K562 (cell line): ENCODE measurements around the gene CDCA4. TPM values are rescaled to one million over a fixed set of nuclear protein-coding genes. Genes with fewer than 3 reads are reported as not detected.

Experiments used
- ATAC-seq: fragments of 200-7000 bp; cut with Tn5 transposase; 3 replicates; pipeline ENCODE4 v1.9.1; 2020; ENCODE audit warnings: moderate library complexity
- BruUV-seq: library from RNA; stranded (reverse); fragments of 400-500 nt; replicated peaks from 2 replicates; lab custom pipeline; 2021; lab: Mats Ljungman, UMichigan
- CTCF ChIA-PET: fragments of 300-600 bp; formaldehyde crosslinking; extraction: SDS; loops from one replicate; lab custom pipeline; 2021; ENCODE audit warnings: low intra/inter-chr PET ratio; lab: Yijun Ruan, JAX
- POLR2A ChIA-PET: fragments of 300-600, 350-650 bp; sonication (Branson Sonifier 250); formaldehyde crosslinking; extraction: SDS; loops from one replicate; lab custom pipeline; 2021; ENCODE audit warnings: antibody characterized with exemption, inconsistent platforms; lab: Yijun Ruan, JAX
- DNase-seq, 4 experiments: peaks; one replicate each; pipeline versions ENCODE4 v3.0.0 to v3.0.0-alpha.2; 2011 to 2018; ENCODE audit warnings: low spot score in 3 of 4, mixed read lengths in 3 of 4; ENCODE audit errors: extremely low read depth in 1 of 4
- FAIRE-seq: peaks from 2 replicates; lab custom pipeline; 2011; peaks lifted over from hg19 to GRCh38; lab: Jason Lieb, UNC
- H2AFZ ChIP-seq: 2 replicates; pipeline ENCODE4 v1.6.0; 2011; ENCODE audit warnings: low read depth, low read length, control low read depth, inconsistent platforms
- H3K27ac ChIP-seq: fragments of 200-600 bp; 3 replicates; pipeline ENCODE4 v1.8.0; 2011; ENCODE audit warnings: low read depth, mild to moderate bottlenecking, control low read depth, inconsistent platforms, low read length, moderate library complexity, mixed read lengths; ENCODE audit errors: extremely low read depth
- H3K27me3 ChIP-seq, 2 experiments: fragments of 300-600 bp in 1 of 2; 2 replicates in 1 of 2; 3 replicates in 1 of 2; pipeline versions ENCODE4 v1.6.0 to v1.8.0; 2011; ENCODE audit warnings: inconsistent platforms in 2 of 2, low read length in 2 of 2, mild to moderate bottlenecking in 1 of 2, mixed read lengths in 1 of 2, moderate library complexity in 1 of 2; ENCODE audit not compliant: control insufficient read depth in 2 of 2, insufficient read depth in 2 of 2
- H3K36me3 ChIP-seq: fragments of 300-600 bp; 3 replicates; pipeline ENCODE4 v1.8.0; 2011; ENCODE audit warnings: mild to moderate bottlenecking, low read length, inconsistent platforms; ENCODE audit not compliant: control insufficient read depth, insufficient read depth
- H3K4me1 ChIP-seq, 2 experiments: fragments of 200-600 bp in 1 of 2; replicated peaks in 1 of 2; 2 replicates in 1 of 2; 3 replicates in 1 of 2; pipeline versions ENCODE4 v1.5.1 to v1.8.0; 2011; ENCODE audit warnings: inconsistent platforms in 2 of 2, low read length in 2 of 2, mild to moderate bottlenecking in 1 of 2, mixed read lengths in 1 of 2, moderate library complexity in 1 of 2; ENCODE audit not compliant: control insufficient read depth in 2 of 2, insufficient read depth in 2 of 2
- H3K4me2 ChIP-seq: 2 replicates; pipeline ENCODE4 v1.6.1; 2011; ENCODE audit warnings: low read length, control low read depth, inconsistent platforms, mixed read lengths; ENCODE audit not compliant: insufficient read depth
- H3K4me3 ChIP-seq: fragments of 200-600 bp; sonication (generic), shearing (Covaris generic); 2 replicates; pipeline ENCODE4 v1.5.1; 2016; ENCODE audit warnings: control low read depth, inconsistent platforms
- H3K79me2 ChIP-seq: fragments of 200-600 bp; 3 replicates; pipeline ENCODE4 v1.8.0; 2011; ENCODE audit warnings: low read length, inconsistent platforms; ENCODE audit not compliant: control insufficient read depth, insufficient read depth
- H3K9ac ChIP-seq, 2 experiments: 2 replicates each; pipeline versions ENCODE4 v1.6.0 to v1.6.1; 2011; ENCODE audit warnings: low read depth in 2 of 2, low read length in 2 of 2, control low read depth in 1 of 2, inconsistent platforms in 1 of 2, mild to moderate bottlenecking in 1 of 2, mixed read lengths in 1 of 2; ENCODE audit not compliant: insufficient read depth in 1 of 2
- H3K9me1 ChIP-seq: one replicate; pipeline ENCODE4 v1.6.0; 2011; ENCODE audit warnings: inconsistent platforms, mild to moderate bottlenecking, low read length, moderate library complexity; ENCODE audit not compliant: control insufficient read depth, insufficient read depth
- H3K9me3 ChIP-seq: replicated peaks from 2 replicates; pipeline ENCODE4 v1.5.1; 2011; ENCODE audit warnings: low read depth, low read length, inconsistent platforms; ENCODE audit not compliant: control insufficient read depth, insufficient read depth
- H4K20me1 ChIP-seq: replicated peaks from 2 replicates; pipeline ENCODE4 v1.6.1; 2011; ENCODE audit warnings: low read length, inconsistent platforms, mixed read lengths; ENCODE audit not compliant: control insufficient read depth, insufficient read depth
- DDX20 ChIP-seq: fragments of 450-650 bp; IDR thresholded peaks from 2 replicates; pipeline ENCODE4 v1.6.1; 2016; ENCODE audit warnings: missing genetic modification characterization, low read depth, mild to moderate bottlenecking, missing compliant biosample characterization, moderate library complexity
- HOXB6 ChIP-seq: fragments of 250-450 bp; sonication (Bioruptor Pico); IDR thresholded peaks from 2 replicates; pipeline ENCODE4 v1.5.1; 2022; ENCODE audit warnings: mild to moderate bottlenecking, borderline replicate concordance
- MCM3 ChIP-seq: fragments of 450-650 bp; IDR thresholded peaks from 2 replicates; pipeline ENCODE4 v1.6.1; 2016
- SNRNP70 ChIP-seq: fragments of 200-400 bp; formaldehyde crosslinking; optimal IDR thresholded peaks from 2 replicates; pipeline ENCODE3; 2017; ENCODE audit warnings: low read depth, low read length
- WGBS: fragments of 100-300 bp; shearing (Covaris generic); methylation state at CpG from one replicate; pipeline ENCODE4 v1.1.6; 2016; ENCODE audit warnings: low coverage, mixed read lengths; ENCODE audit not compliant: insufficient coverage; ENCODE audit errors: missing lambda C conversion rate; 5-methylcytosine and 5-hydroxymethylcytosine counted together
- in situ Hi-C: fragments of 300-500 bp; cut with MboI; formaldehyde crosslinking; loops from 4 replicates; pipeline ENCODE4 v1.15.0; 2018; ENCODE audit warnings: inconsistent platforms, mixed read lengths
- intact Hi-C: fragments of 100-400 bp; cut with micrococcal nuclease; formaldehyde crosslinking; loops from 2 replicates; pipeline ENCODE4 v1.14.2; 2022
- polyA plus RNA-seq, 8 experiments: library from polyadenylated mRNA; depleted of rRNA in 4 of 8; stranded (reverse) in 5 of 8; unstranded in 3 of 8; fragments of >200 nt; fragmentation: Nextera tagmentation in 2 of 8; fragmentation: Illumina TruSeq in 1 of 8; extraction: Ambion mirVana in 2 of 8; extraction: Trizol in 1 of 8; gene quantifications; 2 replicates each; pipeline versions ENCODE4 v1.2.1 to v1.2.3, GENCODE V29; 2011 to 2014; ENCODE audit warnings: inconsistent platforms in 1 of 8, missing spikeins in 1 of 8
- total RNA-seq, 7 experiments: library from RNA; depleted of rRNA in 6 of 7; stranded (reverse); fragments of >200 nt in 6 of 7; fragmentation: Illumina TruSeq in 2 of 7; extraction: Trizol in 2 of 7; gene quantifications; 2 replicates each; pipeline versions ENCODE4 v1.2.1 to v1.2.3, GENCODE V29; 2011 to 2021; ENCODE audit warnings: low replicate concordance in 1 of 7
- TF ChIP-seq, protein P1 (sequence below): fragments of 450-650 bp; IDR thresholded peaks from 2 replicates; pipeline ENCODE4 v1.6.1; 2016
- TF ChIP-seq, protein P2 (sequence below): sonication (generic); formaldehyde crosslinking; IDR thresholded peaks from 2 replicates; pipeline ENCODE4 v1.9.0; 2022; ENCODE audit warnings: mild to moderate bottlenecking, missing genetic modification reagents
- TF ChIP-seq, protein P3 (sequence below): IDR thresholded peaks from 2 replicates; pipeline ENCODE4 v1.6.1; 2014; ENCODE audit warnings: antibody characterized with exemption
- TF ChIP-seq, protein P4 (sequence below): fragments of 250-450 bp; sonication (Bioruptor Pico); IDR thresholded peaks from 2 replicates; pipeline ENCODE4 v1.4.0; 2020; ENCODE audit warnings: mild to moderate bottlenecking, moderate library complexity

CDCA4 gene
- total and polyA plus RNA-seq, 9 of the 15 experiments (the other 6 are each of a cell fraction or from before 2014, with no cell fraction given): 6.6 to 44.2 (median 23.0) TPM

DNA sequence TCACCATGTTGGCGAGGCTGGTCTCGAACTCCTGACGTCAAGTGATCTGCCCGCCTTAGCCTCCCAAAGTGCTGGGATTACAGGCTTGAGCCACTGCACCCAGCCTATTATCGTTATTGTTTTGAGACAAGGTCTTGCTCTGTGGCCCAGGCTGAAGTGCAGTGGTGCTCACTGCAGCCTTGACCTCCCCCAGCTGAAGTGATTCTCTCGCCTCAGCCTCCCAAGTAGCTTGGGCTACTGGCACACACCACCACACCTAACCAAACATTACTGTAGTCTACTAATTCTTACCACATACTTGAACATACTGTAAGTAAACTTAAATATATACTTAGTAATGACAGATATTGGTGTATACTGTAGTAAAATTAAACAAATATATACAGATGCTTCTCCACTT is 4.5 kb upstream of the CDCA4 start:
- POLR2A ChIA-PET: no interaction called here
- H3K9me3 ChIP-seq: no peaks in the 10 kb centered on the region
- CTCF ChIA-PET: no interaction called here
- BruUV-seq: no TSS peak
- WGBS: 81% methylated on average over 5 of the region's 6 CpGs
- no peaks in the 10 kb centered on the region for H3K36me3 ChIP-seq
- in situ Hi-C loops: no loop called here
- intact Hi-C loops: no loop called here
- no peaks in the 10 kb centered on the region for H4K20me1 ChIP-seq
- H2AFZ ChIP-seq: no peak overlapping the region
- H3K4me2 ChIP-seq: no peak overlapping the region
- no peak overlapping the region for H3K27ac ChIP-seq
- no peak for DNase-seq
- no peak for TF ChIP-seq DDX20 (tag)
- TF ChIP-seq, protein P1, sequence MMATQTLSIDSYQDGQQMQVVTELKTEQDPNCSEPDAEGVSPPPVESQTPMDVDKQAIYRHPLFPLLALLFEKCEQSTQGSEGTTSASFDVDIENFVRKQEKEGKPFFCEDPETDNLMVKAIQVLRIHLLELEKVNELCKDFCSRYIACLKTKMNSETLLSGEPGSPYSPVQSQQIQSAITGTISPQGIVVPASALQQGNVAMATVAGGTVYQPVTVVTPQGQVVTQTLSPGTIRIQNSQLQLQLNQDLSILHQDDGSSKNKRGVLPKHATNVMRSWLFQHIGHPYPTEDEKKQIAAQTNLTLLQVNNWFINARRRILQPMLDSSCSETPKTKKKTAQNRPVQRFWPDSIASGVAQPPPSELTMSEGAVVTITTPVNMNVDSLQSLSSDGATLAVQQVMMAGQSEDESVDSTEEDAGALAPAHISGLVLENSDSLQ: no peak
- TF ChIP-seq, protein P2, sequence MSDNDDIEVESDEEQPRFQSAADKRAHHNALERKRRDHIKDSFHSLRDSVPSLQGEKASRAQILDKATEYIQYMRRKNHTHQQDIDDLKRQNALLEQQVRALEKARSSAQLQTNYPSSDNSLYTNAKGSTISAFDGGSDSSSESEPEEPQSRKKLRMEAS (CRISPR knock-in tag): no peak
- TF ChIP-seq, protein P3, sequence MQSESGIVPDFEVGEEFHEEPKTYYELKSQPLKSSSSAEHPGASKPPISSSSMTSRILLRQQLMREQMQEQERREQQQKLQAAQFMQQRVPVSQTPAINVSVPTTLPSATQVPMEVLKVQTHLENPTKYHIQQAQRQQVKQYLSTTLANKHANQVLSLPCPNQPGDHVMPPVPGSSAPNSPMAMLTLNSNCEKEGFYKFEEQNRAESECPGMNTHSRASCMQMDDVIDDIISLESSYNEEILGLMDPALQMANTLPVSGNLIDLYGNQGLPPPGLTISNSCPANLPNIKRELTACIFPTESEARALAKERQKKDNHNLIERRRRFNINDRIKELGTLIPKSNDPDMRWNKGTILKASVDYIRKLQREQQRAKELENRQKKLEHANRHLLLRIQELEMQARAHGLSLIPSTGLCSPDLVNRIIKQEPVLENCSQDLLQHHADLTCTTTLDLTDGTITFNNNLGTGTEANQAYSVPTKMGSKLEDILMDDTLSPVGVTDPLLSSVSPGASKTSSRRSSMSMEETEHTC: no peak
- no peak for TF ChIP-seq MCM3
- no peak for TF ChIP-seq SNRNP70
- no peak for TF ChIP-seq HOXB6 (CRISPR knock-in tag)
- TF ChIP-seq, protein P4, sequence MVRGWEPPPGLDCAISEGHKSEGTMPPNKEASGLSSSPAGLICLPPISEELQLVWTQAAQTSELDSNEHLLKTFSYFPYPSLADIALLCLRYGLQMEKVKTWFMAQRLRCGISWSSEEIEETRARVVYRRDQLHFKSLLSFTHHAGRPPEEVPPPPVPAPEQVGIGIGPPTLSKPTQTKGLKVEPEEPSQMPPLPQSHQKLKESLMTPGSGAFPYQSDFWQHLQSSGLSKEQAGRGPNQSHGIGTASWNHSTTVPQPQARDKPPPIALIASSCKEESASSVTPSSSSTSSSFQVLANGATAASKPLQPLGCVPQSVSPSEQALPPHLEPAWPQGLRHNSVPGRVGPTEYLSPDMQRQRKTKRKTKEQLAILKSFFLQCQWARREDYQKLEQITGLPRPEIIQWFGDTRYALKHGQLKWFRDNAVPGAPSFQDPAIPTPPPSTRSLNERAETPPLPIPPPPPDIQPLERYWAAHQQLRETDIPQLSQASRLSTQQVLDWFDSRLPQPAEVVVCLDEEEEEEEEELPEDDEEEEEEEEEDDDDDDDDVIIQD: no peak
- H3K4me1 ChIP-seq: peaks cover 0 to 10% of the 10 kb centered on the region in 2 experiments; a peak in 2 of 5 replicates
- no peaks in the 10 kb centered on the region for H3K27me3 ChIP-seq
- no peak for ATAC-seq
- no peak for FAIRE-seq
- H3K9ac ChIP-seq: no peak overlapping the region
- H3K4me3 ChIP-seq: no peak overlapping the region
- no peaks in the 10 kb centered on the region for H3K9me1 ChIP-seq
- peaks cover 17% of the 10 kb centered on the region for H3K79me2 ChIP-seq
